Left ventricle myocardium inferior (tissue), 1 donor: ENCODE measurements around the gene AXL. TPM values are rescaled to one million over a fixed set of nuclear protein-coding genes. Genes with fewer than 3 reads are reported as not detected.
A peak's percentile ranks its signal among the peaks of the same experiment; 100 is the strongest.

Source experiments
- DNase-seq: peaks from one replicate; pipeline ENCODE4 v3.0.0-alpha.2; 2020
- H3K27ac ChIP-seq: fragments of 200-600 bp; replicated peaks from 2 replicates; pipeline ENCODE4 v1.8.0; 2021
- H3K27me3 ChIP-seq: fragments of 200-600 bp; 2 replicates; pipeline ENCODE4 v1.8.0; 2021; ENCODE audit warnings: low read depth
- H3K36me3 ChIP-seq: fragments of 200-600 bp; 2 replicates; pipeline ENCODE4 v1.8.0; 2021
- H3K4me1 ChIP-seq: fragments of 200-600 bp; 2 replicates; pipeline ENCODE4 v1.8.0; 2021
- H3K4me3 ChIP-seq: fragments of 200-600 bp; 2 replicates; pipeline ENCODE4 v1.8.0; 2021; ENCODE audit warnings: mild to moderate bottlenecking, moderate library complexity
- H3K9me3 ChIP-seq: fragments of 200-600 bp; replicated peaks from 2 replicates; pipeline ENCODE4 v1.8.0; 2021
- intact Hi-C: fragments of 100-400 bp; cut with micrococcal nuclease; formaldehyde crosslinking; loops from one replicate; pipeline ENCODE4 v1.11.0; 2022
- total RNA-seq: library from RNA; stranded (reverse); fragmentation: NEBNext Ultra II Directional; extraction: Animal tissue kit (Norgen Biotek cat#: 25700); gene quantifications from one replicate; pipeline ENCODE4 v1.2.1, GENCODE V29; 2021
- TF ChIP-seq, protein P1 (sequence below): fragments of 200-600 bp; IDR thresholded peaks from 2 replicates; pipeline ENCODE4 v1.8.0; 2021; ENCODE audit warnings: antibody characterized with exemption, mild to moderate bottlenecking, borderline replicate concordance
- donor health status: DM: no; HTN: yes; CAD: no; lungs with severe emphysema.

The AXL gene
- total RNA-seq, 1 donor from 2014 or later = 13.6 TPM

DNA sequence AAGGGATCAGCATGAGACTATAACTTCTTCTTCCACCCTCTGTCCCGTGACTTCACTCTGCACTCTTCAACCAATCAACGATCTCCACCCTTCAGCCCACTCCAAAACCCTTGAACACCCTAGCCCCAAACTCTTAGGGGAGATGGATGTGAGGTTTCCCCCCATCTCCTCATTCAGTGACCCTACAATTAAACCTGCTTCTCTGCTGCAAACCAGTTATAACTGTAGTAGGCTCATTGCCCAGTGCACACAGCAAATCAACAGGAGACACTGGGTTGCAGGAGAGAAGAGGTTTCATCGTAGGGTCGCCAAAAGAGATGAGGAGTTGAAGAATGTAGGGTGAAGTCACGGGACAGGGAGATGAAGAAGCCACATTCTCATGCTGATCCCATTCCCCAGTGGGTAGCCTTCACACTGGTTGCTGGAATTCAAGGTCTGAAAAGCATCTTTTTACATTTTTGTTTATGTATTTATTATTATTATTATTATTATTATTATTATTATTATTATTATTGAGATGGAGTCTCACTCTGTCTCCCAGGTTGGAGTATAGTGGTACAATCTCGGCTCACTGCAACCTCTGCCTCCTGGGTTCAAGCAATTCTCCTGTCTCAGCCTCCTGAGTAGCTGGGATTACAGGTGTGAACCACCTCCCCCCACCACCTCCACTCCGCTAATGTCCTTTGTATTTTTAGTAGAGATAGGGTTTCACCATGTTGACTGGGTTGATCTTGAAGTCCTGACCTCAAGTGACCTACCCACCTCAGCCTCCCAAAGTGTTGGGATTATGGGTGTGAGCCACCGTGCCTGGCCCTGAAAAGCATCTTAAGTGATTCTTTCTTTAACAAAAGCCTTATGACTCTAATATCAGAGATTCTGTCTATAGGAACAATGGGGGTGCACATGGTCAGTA is 31.8 kb upstream of the AXL start:
- no peak overlapping the region for H3K4me3 ChIP-seq
- no peaks in the 10 kb centered on the region for H3K9me3 ChIP-seq
- TF ChIP-seq, protein P1, sequence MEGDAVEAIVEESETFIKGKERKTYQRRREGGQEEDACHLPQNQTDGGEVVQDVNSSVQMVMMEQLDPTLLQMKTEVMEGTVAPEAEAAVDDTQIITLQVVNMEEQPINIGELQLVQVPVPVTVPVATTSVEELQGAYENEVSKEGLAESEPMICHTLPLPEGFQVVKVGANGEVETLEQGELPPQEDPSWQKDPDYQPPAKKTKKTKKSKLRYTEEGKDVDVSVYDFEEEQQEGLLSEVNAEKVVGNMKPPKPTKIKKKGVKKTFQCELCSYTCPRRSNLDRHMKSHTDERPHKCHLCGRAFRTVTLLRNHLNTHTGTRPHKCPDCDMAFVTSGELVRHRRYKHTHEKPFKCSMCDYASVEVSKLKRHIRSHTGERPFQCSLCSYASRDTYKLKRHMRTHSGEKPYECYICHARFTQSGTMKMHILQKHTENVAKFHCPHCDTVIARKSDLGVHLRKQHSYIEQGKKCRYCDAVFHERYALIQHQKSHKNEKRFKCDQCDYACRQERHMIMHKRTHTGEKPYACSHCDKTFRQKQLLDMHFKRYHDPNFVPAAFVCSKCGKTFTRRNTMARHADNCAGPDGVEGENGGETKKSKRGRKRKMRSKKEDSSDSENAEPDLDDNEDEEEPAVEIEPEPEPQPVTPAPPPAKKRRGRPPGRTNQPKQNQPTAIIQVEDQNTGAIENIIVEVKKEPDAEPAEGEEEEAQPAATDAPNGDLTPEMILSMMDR = no peak
- no peaks in the 10 kb centered on the region for H3K36me3 ChIP-seq
- no peak overlapping the region for H3K27ac ChIP-seq
- H3K27me3 ChIP-seq = peaks cover 66% of the 10 kb centered on the region
- no peaks in the 10 kb centered on the region for H3K4me1 ChIP-seq
- intact Hi-C loops = no loop called here
- no peak for DNase-seq

DNA sequence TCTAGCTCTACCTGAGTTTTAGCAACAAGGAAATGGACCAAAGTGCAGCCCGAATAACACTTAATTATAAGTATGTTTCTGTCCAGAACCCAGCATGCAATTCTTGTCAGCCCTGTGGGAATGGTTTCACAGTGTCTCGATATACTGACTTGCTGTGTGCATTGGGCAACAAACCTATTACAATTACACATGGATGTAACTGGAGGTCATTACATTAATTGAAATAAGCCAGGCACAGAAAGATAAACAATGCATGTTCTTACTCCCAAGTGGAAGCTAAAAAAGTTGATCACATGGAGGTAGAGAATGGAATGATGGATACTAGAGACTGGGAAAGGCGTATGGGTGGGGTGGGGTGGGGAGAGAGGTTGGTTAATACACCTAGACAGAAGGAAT is 31.1 kb upstream of the AXL start:
- H3K27me3 ChIP-seq = peaks cover 73% of the 10 kb centered on the region
- no peak for DNase-seq
- peaks cover 3% of the 10 kb centered on the region for H3K4me1 ChIP-seq

DNA sequence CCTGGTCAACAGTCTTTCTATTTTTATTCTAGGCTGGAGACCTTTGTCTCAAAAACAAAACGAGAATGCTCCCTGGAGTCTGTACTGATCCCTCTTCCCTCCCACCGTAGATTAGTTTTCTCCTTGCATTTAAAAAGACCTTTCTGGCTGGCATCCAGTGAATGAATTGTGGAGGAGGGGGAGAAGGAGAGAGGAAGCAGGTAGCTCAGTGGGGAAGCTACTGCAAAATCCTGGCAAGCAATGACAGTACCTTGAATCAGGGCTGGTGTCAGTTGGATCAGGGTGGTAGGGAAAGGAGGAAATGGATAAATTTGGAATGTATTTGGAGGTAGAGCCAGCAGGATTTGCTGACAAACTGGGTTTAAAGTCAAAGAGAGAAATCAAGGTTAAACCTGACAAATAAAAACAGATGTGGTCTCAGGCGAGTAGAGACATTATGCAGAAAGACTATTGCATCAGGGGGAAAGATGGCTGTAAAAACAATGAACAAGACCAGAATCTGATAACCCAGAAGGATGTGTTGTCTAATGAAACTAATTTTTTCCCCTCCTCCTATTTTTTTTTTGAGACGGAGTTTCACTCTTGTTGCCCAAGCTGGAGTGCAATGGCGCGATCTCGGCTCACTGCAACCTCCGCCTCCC is 29.5 kb upstream of the AXL start:
- Histone ChIP-seq H3K27ac (no peak overlapping the region), H3K36me3 (no peaks in the 10 kb centered on the region), H3K27me3 (peaks cover 88% of the 10 kb centered on the region), H3K4me3 (no peak overlapping the region), H3K9me3 (no peaks in the 10 kb centered on the region), H3K4me1 (peaks cover 6% of the 10 kb centered on the region)
- TF ChIP-seq, protein P1 = no peak
- intact Hi-C loops = no loop called here
- DNase-seq = no peak

More for the DNA sequence above, 31.1 kb upstream of the AXL start:
- TF ChIP-seq, protein P1 = no peak
- intact Hi-C loops = no loop called here
- H3K4me3 ChIP-seq = no peak overlapping the region
- H3K9me3 ChIP-seq = no peaks in the 10 kb centered on the region
- H3K36me3 ChIP-seq = no peaks in the 10 kb centered on the region
- H3K27ac ChIP-seq = no peak overlapping the region

DNA sequence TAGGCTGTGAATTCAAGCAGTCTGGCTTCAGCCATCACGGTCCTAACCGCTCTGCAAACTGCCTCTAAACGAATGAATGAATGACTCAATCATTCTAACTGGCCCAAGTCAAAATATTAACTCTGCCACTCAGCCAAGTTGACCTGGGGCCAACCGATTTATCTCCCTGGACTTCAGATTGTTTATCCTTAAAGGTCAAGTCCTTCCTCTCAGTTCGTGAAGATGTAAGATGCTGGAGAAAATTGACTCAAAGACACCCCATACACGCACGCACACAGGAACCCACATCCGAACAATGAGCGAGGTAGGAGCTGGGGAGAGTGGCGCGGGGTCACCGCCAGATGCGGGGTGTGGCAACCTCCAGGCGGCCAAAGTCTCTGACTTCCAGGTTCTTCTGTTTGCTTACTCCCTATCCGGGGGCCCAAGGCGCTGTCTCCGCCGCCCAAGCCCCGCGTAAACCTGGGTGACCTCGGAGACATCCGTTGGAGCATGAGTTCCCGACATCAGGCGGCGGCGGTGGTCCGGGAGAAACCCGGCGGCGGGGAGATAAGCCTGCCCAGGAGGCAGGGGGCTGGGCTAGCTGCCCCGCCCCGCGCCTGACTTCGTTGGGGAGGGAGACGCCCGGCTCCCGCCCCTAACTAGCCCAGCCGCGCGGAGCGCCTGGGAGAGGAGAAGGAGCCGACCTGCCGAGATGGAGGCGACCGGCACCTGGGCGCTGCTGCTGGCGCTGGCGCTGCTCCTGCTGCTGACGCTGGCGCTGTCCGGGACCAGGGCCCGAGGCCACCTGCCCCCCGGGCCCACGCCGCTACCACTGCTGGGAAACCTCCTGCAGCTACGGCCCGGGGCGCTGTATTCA is 26.2 kb upstream of the AXL start, which contains the start of gene CYP2S1:
Gene CYP2S1, plus strand, starts transcription at position 646 of the 856 bp plus-strand sequence. Its CDS starts 46 bp downstream, at position 692.
- Histone ChIP-seq H3K4me1 (peaks cover 6% of the 10 kb centered on the region), H3K27ac (no peak within 1 kb of the TSS), H3K9me3 (no peaks in the 10 kb centered on the region), H3K4me3 (peak within 1 kb of the TSS; percentile 48), H3K27me3 (peaks cover 93% of the 10 kb centered on the region), H3K36me3 (no peaks in the 10 kb centered on the region)
- intact Hi-C loops = no loop called here
- TF ChIP-seq, protein P1 = no peak
- no peak for DNase-seq

DNA sequence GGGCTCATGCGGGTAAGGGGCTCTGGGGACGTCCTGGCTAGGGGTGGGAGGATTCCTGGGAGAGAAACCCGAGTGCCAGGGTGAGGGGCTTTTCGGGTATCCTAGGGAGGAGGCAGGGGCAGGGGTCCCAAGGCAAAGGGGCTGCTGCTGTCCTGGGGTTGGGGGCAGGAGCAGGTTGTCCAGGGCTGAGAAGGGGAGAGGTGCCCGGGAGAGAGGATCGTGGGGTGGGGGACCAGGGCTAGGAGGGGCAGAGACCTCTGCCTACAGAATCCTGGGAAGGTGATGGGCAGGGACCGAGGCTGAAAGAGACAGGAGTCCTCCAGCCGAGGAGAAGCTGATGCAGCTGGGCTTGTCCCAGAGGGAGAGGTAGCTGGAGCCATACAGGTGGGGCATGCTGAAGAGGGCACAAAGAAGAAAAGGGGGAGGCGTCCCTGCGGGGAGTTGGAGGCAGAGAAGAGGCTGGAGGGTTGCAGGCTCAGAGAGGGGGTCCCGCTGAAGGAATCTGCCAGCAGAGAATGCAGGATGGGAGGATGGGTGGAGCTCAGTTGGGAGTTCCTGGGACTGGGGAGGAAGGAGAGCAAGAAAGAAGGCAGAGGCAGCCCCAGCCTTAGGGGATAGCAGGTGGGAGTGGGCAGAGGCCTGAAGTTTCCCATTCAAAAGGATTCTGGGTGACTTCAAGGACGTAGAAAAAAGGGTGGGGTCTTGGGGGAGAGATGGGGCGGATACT is 25.4 kb upstream of the AXL start:
- DNase-seq = no peak
- Histone ChIP-seq H3K4me3 (peak overlapping the region; percentile 48), H3K36me3 (no peaks in the 10 kb centered on the region), H3K27me3 (peaks cover 93% of the 10 kb centered on the region), H3K27ac (no peak overlapping the region), H3K9me3 (no peaks in the 10 kb centered on the region), H3K4me1 (peaks cover 6% of the 10 kb centered on the region)
- TF ChIP-seq, protein P1 = no peak
- intact Hi-C loops = no loop called here
